Hepatic stellate cell (primary cell): ENCODE results near the gene SEMA4D.

Source experiments
- DNase-seq: peaks from one replicate; pipeline ENCODE4 v3.0.0; 2011; ENCODE audit warnings: low spot score

Gene SEMA4D

GRCh38 chr9:89410641-89411350, 87.1 kb downstream of the SEMA4D start:
- DNase-seq = no peak

- no peak for DNase-seq
These were observed 87.9 kb downstream of the SEMA4D start for GRCh38 chr9:89410022-89410421.

GRCh38 chr9:89409466-89409865, 88.4 kb downstream of the SEMA4D start:
- DNase-seq = no peak

GRCh38 chr9:89408628-89409101, 89.2 kb downstream of the SEMA4D start:
- no peak for DNase-seq

GRCh38 chr9:89407070-89407469, 90.8 kb downstream of the SEMA4D start:
- no peak for DNase-seq

GRCh38 chr9:89405826-89406225, 92.1 kb downstream of the SEMA4D start:
- no peak for DNase-seq

- DNase-seq = no peak
These were observed 93.8 kb downstream of the SEMA4D start for GRCh38 chr9:89404074-89404473.

GRCh38 chr9:89402695-89403427, 95.1 kb downstream of the SEMA4D start:
- DNase-seq = no peak

- DNase-seq = no peak
These were observed 97.4 kb downstream of the SEMA4D start for GRCh38 chr9:89400403-89401116.

- DNase-seq = no peak
These were observed 99.3 kb downstream of the SEMA4D start for GRCh38 chr9:89398621-89399020.

- no peak for DNase-seq
These were observed 100.4 kb downstream of the SEMA4D start for GRCh38 chr9:89397471-89397870.

- no peak for DNase-seq
These were observed 101.8 kb downstream of the SEMA4D start for GRCh38 chr9:89395931-89396710.

- DNase-seq = no peak
These were observed 103.5 kb downstream of the SEMA4D start for GRCh38 chr9:89394412-89394811.

- no peak for DNase-seq
These were observed 106.3 kb downstream of the SEMA4D start for GRCh38 chr9:89391585-89391984.

- DNase-seq = no peak
These were observed 107.3 kb downstream of the SEMA4D start for GRCh38 chr9:89390578-89391116.

- no peak for DNase-seq
These were observed 107.8 kb downstream of the SEMA4D start for GRCh38 chr9:89390068-89390555.

- no peak for DNase-seq
These were observed 109.1 kb downstream of the SEMA4D start for GRCh38 chr9:89388868-89389177.

- DNase-seq = no peak
These were observed 109.6 kb downstream of the SEMA4D start for GRCh38 chr9:89388084-89388867.

GRCh38 chr9:89387197-89387849, 110.6 kb downstream of the SEMA4D start:
- no peak for DNase-seq

- no peak for DNase-seq
These were observed 111.1 kb downstream of the SEMA4D start for GRCh38 chr9:89386797-89387196.
